NCI-H1694 treated with DMSO at 0.1 percent for 48 hours (cell line): ENCODE measurements around the gene MILR1.
"Not testable (repeated sequence)": the region's sequence is repeated elsewhere in the genome, so short reads cannot be mapped to it uniquely, and the experiment has no call there.

Source experiments
- DNase-seq: peaks from one replicate; lab custom pipeline; 2025; lab: John Stamatoyannopoulos, UW

Gene MILR1, protein sequence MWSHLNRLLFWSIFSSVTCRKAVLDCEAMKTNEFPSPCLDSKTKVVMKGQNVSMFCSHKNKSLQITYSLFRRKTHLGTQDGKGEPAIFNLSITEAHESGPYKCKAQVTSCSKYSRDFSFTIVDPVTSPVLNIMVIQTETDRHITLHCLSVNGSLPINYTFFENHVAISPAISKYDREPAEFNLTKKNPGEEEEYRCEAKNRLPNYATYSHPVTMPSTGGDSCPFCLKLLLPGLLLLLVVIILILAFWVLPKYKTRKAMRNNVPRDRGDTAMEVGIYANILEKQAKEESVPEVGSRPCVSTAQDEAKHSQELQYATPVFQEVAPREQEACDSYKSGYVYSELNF

GRCh38 chr17:64448665-64449512 is at the start of gene MILR1:
MILR1 (plus strand) TSS chr17:64449115; CDS start chr17:64449169, 54 bp downstream.
- DNase-seq: peak; percentile 18

DNA sequence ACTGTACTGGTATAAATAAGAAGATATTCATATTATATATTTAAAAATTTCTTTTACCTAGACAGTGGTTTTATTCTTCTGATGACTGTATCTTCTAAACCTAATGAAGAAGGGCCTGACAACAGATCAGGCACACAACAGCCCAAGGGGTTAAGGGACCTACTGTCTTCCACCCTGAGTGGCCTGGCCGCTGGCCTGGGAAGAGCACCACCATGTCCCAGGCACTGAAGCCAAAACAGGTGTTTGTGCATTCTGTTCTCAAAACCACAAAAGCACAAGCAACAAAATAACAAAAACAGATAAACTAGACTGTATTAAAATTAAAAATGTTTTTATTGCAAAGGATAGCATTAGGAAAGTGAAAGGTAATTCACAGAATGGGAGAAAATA is 49.2 kb upstream of the MILR1 start:
- DNase-seq: no peak

- DNase-seq: no peak
Measured at GRCh38 chr17:64400642-64401041, 48.3 kb upstream of the MILR1 start.

DNA sequence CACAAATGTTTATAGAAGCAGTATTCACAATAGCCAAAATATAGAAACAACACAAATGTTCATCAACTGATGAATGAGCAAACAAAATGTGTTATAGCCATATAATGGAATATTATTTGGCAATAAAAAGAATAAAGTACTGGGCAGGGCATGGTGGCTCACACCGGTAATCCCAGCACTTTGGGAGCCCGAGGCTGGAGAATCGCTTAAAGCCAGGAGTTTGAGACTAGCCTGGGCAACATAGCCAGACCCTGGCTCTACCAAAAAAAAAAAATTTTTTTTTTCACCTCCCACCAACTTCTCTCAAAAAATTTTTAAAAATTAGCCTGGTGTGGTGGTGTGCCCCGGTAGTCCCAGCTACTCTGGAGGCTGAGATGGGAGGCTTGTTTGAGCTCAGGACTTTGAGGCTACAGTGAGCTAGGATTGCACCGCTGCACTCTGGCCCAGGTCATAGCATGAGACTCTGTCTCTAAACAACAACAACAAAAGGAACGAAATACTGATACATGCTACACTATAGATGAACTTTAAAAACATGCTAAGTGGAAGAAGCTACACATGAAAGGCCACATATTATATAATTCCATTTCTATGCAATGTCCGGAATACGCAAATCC is 47.6 kb upstream of the MILR1 start:
- DNase-seq: no peak

DNA sequence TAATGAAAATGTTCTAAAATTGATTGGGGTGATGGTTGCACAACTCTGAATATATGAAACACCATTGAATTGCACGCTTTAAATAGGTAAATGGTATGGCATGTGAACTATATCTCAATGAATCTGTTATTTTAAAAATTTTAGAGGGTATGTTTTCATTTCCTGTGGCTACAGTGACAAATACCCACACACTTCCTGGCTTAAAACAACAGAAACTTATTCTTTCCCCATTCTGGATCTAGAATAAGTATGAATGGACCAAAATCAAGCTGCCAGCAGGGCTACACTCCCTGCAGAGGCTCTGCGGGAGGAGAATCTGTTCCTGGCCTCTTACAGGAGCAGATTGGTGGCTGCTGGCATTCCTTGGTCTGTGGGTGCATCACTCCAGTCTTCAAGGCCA is 47.0 kb upstream of the MILR1 start:
- DNase-seq: no peak

- no peak for DNase-seq
Measured at GRCh38 chr17:64402469-64402868, 46.4 kb upstream of the MILR1 start.

- no peak for DNase-seq
Measured at GRCh38 chr17:64403881-64404460, 44.9 kb upstream of the MILR1 start.

DNA sequence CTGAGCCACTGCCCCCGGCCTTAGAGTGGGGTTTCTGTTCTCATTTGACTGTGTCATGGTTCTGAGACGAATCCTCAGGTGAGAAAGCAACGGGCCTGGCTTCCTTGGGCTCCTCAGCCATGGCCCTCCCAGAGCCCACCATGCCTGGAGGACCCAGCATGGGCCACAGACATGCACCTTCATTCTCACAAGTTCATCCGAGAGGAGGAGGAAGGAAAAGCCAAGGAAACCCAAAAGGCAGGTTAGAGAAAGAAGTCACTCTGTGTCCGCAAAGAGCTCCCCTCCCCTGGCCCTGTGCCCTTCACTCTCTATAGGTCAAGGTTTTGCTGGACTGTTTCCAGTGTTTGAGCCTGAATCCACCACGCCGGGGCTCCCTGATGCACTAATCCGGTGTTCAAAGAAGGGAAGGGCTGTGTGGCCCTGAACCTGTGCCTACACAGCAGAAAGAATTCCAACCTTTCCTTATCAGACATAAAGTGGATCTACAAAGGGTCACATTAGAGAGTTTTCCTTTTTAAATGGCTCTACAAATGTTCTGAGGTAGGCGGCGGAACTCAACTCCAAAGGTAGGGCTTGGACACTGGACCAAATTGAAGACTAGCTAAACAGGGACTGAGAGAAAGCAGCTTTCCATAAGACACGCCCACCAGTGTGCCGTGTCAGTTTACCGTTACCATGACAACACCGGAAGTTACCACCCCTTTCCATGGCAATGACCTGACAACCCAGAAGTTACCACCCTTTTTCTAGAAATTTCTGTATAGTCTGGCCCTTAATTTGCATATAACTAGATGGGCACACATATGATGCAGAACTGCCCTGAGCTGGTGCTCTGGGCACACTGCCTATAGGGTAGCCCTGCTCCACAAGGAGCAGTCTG is 42.4 kb upstream of the MILR1 start:
- no peak for DNase-seq

GRCh38 chr17:64410750-64411490 is 38.0 kb upstream of the MILR1 start:
- DNase-seq: no peak

DNA sequence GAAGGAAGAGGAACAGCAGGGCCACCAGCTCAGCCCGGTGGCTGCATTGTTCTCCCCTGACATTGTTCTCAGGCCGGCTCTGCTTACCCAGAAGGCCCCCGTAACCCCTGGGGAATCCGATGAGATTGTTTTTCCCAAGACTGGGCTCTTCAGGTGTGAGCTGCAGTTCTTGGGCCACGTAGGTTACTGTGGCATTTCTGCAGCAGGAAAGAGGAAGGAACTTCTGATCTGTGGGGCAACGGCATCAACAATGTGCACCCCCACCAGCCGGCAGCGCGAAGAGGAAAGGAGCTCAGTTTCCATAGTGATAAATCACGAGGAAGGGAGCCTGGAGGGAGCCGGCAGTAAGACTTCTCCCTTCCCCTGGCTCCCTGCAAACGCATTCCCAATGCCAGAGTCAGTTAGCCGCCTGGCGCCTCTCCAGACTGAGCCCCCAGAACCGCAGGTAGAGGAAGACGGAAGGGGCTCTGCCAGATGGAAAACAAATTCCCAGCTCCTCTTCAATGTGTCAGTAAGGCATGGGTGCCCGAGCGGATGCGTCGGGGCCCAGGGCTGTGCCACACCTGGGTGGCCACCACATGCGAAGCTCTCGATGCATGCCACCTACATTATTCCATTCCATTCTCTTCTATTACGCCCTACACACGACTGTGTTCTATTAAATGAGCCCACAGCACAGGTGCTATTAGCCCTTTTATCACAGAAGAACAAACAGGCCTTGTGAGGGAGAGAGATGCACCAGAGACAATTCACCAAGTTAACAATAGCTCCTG is 36.7 kb upstream of the MILR1 start:
- DNase-seq: no peak

- DNase-seq: no peak
Measured at GRCh38 chr17:64412944-64413381, 36.0 kb upstream of the MILR1 start.

- DNase-seq: no peak
Measured at GRCh38 chr17:64413513-64413912, 35.4 kb upstream of the MILR1 start.

- DNase-seq: peak; percentile 94
Measured at GRCh38 chr17:64418506-64419339, 30.2 kb upstream of the MILR1 start.

DNA sequence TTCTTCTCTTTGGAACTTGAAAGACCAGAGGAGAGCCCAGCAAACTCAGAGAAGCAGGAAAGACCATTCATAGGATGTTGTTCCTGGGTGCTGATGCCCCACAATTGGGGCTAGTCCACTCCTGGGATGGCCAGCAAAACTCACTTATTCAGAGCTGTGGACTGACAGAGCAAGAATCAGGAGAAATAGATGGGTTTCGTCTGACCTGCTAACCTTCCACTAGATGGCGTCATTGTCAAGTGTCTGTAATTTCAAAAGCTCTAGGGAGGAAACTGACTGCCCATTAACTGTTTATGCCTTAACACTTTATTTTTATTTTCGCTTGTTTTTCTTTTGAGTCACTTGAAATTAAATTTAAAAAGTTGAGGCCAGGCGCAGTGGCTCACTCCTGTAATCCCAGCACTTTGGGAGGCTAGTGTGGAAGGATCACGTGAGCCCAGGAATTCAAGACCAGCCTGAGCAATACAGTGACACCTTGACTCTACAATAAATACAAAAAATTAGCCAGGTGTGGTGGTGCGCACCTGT is 28.7 kb upstream of the MILR1 start:
- peak; percentile 90 for DNase-seq

GRCh38 chr17:64422121-64422520 is 26.8 kb upstream of the MILR1 start:
- DNase-seq: not testable (repeated sequence)

DNA sequence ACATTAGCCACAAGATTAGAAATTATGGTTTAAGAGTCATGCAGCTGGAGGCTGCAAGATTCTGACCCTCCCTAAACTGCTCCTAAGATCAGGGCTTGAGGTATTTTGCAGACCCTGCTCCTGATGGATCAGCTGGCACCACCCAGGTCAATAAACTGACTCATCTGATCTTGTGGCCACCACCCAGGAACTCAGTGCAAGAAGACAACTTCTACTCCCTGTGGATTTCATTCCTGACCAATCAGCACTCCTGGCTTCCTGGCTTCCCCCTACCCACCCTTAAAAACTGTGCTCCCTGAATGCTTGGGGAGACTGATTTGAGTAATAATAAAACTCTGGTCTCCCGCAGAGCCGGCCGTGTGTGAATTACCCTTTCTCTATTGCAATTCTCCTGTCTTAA is 25.0 kb upstream of the MILR1 start:
- no peak for DNase-seq

DNA sequence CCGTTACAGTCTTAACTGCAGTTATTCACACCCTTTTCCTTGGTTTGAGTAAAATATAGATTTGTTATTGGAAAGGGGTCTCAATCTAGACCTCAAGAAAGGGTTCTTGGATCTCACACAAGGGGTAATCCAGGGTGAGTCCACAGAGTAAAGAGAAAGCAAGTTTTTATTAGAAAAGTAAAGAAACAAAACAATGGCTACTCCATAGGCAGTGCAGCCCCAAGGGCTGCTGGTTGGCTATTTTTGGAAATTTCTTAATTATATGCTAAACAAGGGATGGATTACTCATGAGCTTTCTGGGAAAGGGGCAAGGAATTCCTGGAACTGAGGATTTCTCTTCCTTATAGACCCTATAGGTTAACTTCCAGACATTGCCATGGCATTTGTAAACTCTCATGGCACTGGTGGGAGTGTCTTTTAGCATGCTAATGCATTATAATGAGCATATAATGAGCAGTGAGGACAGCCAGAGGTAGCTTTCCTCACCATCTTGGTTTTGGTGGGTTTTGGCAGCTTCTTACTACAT is 24.5 kb upstream of the MILR1 start:
- no peak for DNase-seq

DNA sequence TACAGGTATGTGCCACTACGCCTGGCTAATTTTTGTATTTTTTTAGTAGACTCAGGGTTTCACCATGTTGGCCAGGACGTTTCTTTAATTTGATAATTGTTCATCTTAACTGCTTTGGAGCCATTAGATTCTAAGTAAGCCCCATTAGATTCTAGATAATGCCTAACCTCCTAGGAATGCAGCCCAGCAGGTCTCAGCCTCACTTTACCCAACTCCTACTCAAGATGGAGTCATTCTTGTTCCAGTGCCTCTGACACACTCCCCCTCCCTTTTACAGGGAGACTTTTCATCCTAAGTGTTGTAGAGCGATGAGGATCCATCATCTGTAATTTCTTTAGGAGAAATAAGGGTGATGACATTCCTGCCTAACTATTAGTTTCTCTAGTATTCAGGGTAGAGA is 23.7 kb upstream of the MILR1 start:
- no peak for DNase-seq
